ENCODE results near the gene COPZ1. TPM values are rescaled to one million over a fixed set of nuclear protein-coding genes. Genes with fewer than 3 reads are reported as not detected.

COPZ1 gene
- total and polyA plus RNA-seq, 9 of the 15 experiments (the other 6 are each of a cell fraction or from before 2014, with no cell fraction given) = 137 to 487 (median 233) TPM

GRCh38 chr12:54379398-54380201 is 54.7 kb downstream of the COPZ1 start (continued):
- no peak for TF ChIP-seq HBP1 (CRISPR knock-in tag; IDR thresholded peaks at IDR 0.05)
- no peak for TF ChIP-seq THAP7 (CRISPR knock-in tag; IDR thresholded peaks at IDR 0.05)
- peak; percentile 62 for TF ChIP-seq HNRNPLL (IDR thresholded peaks at IDR 0.05; ENCODE audit: low read depth, low read length, poor library complexity, severe bottlenecking)
- no peak for TF ChIP-seq ZNF174 (CRISPR knock-in tag; IDR thresholded peaks at IDR 0.05)
- peak; percentile 87; the same call in 1 of the 2 replicates for TF ChIP-seq GATAD2A (IDR thresholded peaks at IDR 0.05)
- no peak for TF ChIP-seq ZEB2 (IDR thresholded peaks at IDR 0.05)
- TF ChIP-seq PRPF4 (IDR thresholded peaks at IDR 0.05; ENCODE audit: insufficient read depth, low read depth, low read length, poor library complexity, severe bottlenecking) = no peak
- no peak for TF ChIP-seq BACH1 (tag; IDR thresholded peaks at IDR 0.05)
- TF ChIP-seq IRF9 (tag; IDR thresholded peaks at IDR 0.05) = no peak
- TF ChIP-seq ZNF121 (CRISPR knock-in tag; conservative IDR thresholded peaks at IDR 0.05) = no peak
- no peak for TF ChIP-seq KLF6 (CRISPR knock-in tag; IDR thresholded peaks at IDR 0.05; ENCODE audit: borderline replicate concordance)
- no peak for TF ChIP-seq CHD7 (IDR thresholded peaks at IDR 0.05; ENCODE audit: low read depth, low read length)
